Mesendoderm (in vitro differentiated cells): ENCODE measurements around the gene TCHH.

Source experiments
- DNase-seq: peaks from one replicate; pipeline ENCODE4 v3.0.0; 2013
- H2AK5ac ChIP-seq: 2 replicates; pipeline ENCODE4 v1.6.1; 2013; ENCODE audit warnings: low read length, inconsistent platforms
- H2BK120ac ChIP-seq: 2 replicates; pipeline ENCODE4 v1.6.1; 2013; ENCODE audit warnings: low read depth, mild to moderate bottlenecking, low read length, moderate library complexity, mixed read lengths
- H2BK15ac ChIP-seq: replicated peaks from 2 replicates; pipeline ENCODE4 v1.6.1; 2013; ENCODE audit warnings: low read depth, mild to moderate bottlenecking, moderate library complexity
- H2BK5ac ChIP-seq: 2 replicates; pipeline ENCODE4 v1.6.1; 2013; ENCODE audit warnings: low read length, inconsistent platforms
- H3K18ac ChIP-seq: 2 replicates; pipeline ENCODE4 v1.6.1; 2013; ENCODE audit warnings: mild to moderate bottlenecking, low read length, mixed read lengths
- H3K23ac ChIP-seq: one replicate; pipeline ENCODE4 v1.6.1; 2013; ENCODE audit warnings: low read length
- H3K27ac ChIP-seq: 2 replicates; pipeline ENCODE4 v1.5.1; 2013; ENCODE audit warnings: low read depth, mild to moderate bottlenecking, inconsistent platforms, low read length, moderate library complexity
- H3K27me3 ChIP-seq: 2 replicates; pipeline ENCODE4 v1.6.1; 2013; ENCODE audit warnings: low read length, control low read depth, mild to moderate bottlenecking, inconsistent platforms; ENCODE audit not compliant: insufficient read depth, poor library complexity
- H3K36me3 ChIP-seq: 2 replicates; pipeline ENCODE4 v1.6.1; 2013; ENCODE audit warnings: low read length, inconsistent platforms; ENCODE audit not compliant: control insufficient read depth, insufficient read depth
- H3K4ac ChIP-seq: one replicate; pipeline ENCODE4 v1.6.1; 2013; ENCODE audit warnings: low read depth, mild to moderate bottlenecking, low read length, moderate library complexity
- H3K4me1 ChIP-seq: 2 replicates; pipeline ENCODE4 v1.6.1; 2013; ENCODE audit warnings: low read depth, low read length, inconsistent platforms; ENCODE audit not compliant: control insufficient read depth
- H3K4me2 ChIP-seq: 2 replicates; pipeline ENCODE4 v1.6.1; 2013; ENCODE audit warnings: low read length
- H3K4me3 ChIP-seq: 2 replicates; pipeline ENCODE4 v1.5.1; 2013; ENCODE audit warnings: mild to moderate bottlenecking, low read length
- H3K56ac ChIP-seq: one replicate; pipeline ENCODE4 v1.6.1; 2013; ENCODE audit warnings: low read length
- H3K79me1 ChIP-seq: 2 replicates; pipeline ENCODE4 v1.6.1; 2013; ENCODE audit warnings: low read length, inconsistent platforms
- H3K79me2 ChIP-seq: 2 replicates; pipeline ENCODE4 v1.6.1; 2013; ENCODE audit warnings: mild to moderate bottlenecking, low read length; ENCODE audit not compliant: control insufficient read depth, insufficient read depth
- H3K9ac ChIP-seq: 2 replicates; pipeline ENCODE4 v1.6.1; 2013; ENCODE audit warnings: low read length, inconsistent platforms
- H4K5ac ChIP-seq: one replicate; pipeline ENCODE4 v1.6.1; 2013; ENCODE audit warnings: low read length
- H4K8ac ChIP-seq: one replicate; pipeline ENCODE4 v1.6.1; 2013; ENCODE audit warnings: low read depth, mild to moderate bottlenecking, control low read depth, low read length, moderate library complexity
- WGBS: extraction: QIAGEN DNeasy Blood & Tissue Kit; methylation state at CpG from one replicate; pipeline ENCODE4 v1.1.7; 2013; ENCODE audit warnings: low lambda C conversion rate, missing lambda C conversion rate; ENCODE audit not compliant: insufficient coverage; ENCODE audit errors: extremely low coverage; 5-methylcytosine and 5-hydroxymethylcytosine counted together

Gene TCHH

DNA sequence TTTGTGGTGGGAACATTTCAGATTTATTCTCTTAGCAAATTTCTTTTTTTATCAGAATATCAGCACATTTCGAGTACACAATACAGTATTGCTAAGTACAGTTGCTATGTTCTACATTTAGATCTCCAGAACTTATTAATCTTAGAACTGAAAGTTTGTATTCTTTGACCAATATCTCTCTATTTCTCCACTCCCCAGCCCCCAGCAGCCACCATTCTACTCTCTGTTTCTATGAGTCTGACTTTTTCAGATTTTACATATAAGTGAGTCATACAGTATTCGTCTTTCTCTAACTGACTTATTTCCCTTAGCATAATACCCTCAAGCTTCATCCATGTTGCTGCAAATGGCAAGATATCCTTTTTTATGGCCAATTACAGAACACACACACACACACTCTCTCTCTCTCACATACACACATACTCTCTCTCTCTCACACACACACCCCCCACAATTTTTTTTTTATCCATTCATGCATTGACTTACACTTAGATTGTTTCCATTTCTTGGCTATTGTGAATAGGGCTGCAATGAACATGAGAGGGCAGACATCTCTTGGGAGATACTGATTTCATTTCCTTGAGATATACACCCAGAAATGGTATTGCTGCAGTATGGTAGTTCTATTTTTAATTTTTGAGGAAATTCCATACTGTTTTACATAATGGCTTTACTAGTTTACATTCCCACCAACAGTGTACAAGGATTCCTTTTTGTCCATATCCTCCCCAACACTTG, 28.1 kb upstream of the TCHH start:
- no peak overlapping the region for H3K56ac ChIP-seq
- H3K18ac ChIP-seq = no peak overlapping the region
- H2BK120ac ChIP-seq = no peak overlapping the region
- no peak overlapping the region for H2AK5ac ChIP-seq
- no peak overlapping the region for H3K23ac ChIP-seq
- H3K4ac ChIP-seq = no peak overlapping the region
- no peaks in the 10 kb centered on the region for H3K79me1 ChIP-seq
- no CpG with 5 or more reads among the region's 2 CpGs for WGBS
- H3K4me1 ChIP-seq = no peaks in the 10 kb centered on the region
- no peak overlapping the region for H2BK15ac ChIP-seq
- no peak overlapping the region for H2BK5ac ChIP-seq
- H3K79me2 ChIP-seq = no peaks in the 10 kb centered on the region
- no peak overlapping the region for H3K9ac ChIP-seq
- no peak overlapping the region for H3K27ac ChIP-seq
- no peak overlapping the region for H3K4me3 ChIP-seq
- no peak overlapping the region for H4K5ac ChIP-seq
- H3K36me3 ChIP-seq = no peaks in the 10 kb centered on the region
- no peak overlapping the region for H3K4me2 ChIP-seq
- no peak for DNase-seq
- H3K27me3 ChIP-seq = no peaks in the 10 kb centered on the region
- no peak overlapping the region for H4K8ac ChIP-seq

DNA sequence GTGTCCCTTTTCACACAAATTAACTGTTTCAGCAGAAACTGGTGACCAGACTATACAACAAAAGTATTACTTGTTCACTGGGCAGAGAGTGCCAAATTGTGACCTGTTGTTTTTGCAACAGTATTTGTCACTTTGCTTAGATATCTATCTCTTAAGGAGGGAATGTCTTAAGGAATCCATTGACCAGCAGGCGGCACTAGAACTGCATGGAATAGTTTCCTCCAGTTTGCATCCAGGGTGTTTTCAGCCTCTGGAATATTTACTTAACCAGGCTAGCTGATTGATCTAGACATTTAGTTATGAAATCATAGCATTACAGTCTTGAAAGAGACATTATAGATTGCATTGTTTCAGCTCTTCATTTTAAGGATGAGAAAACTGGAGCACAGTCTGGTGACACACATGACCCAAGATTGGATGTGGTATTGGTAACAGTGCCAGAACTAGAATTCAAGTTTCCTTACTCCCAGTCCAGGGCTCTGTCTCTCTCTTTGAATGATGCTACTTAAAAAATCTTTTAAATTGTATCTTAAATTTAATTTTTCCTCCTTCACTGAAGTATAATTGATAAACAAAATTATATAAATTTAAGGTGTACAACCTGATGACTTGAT, 26.8 kb upstream of the TCHH start:
- no peaks in the 10 kb centered on the region for H3K79me2 ChIP-seq
- H3K4me1 ChIP-seq = no peaks in the 10 kb centered on the region
- H3K4me3 ChIP-seq = no peak overlapping the region
- no peak overlapping the region for H2AK5ac ChIP-seq
- no peaks in the 10 kb centered on the region for H3K27me3 ChIP-seq
- H3K4me2 ChIP-seq = no peak overlapping the region
- no peaks in the 10 kb centered on the region for H3K79me1 ChIP-seq
- no peak overlapping the region for H3K4ac ChIP-seq
- no peak overlapping the region for H2BK15ac ChIP-seq
- H4K5ac ChIP-seq = no peak overlapping the region
- no peak overlapping the region for H3K23ac ChIP-seq
- H2BK5ac ChIP-seq = no peak overlapping the region
- no peak overlapping the region for H4K8ac ChIP-seq
- DNase-seq = peak; percentile 52
- H3K36me3 ChIP-seq = no peaks in the 10 kb centered on the region
- H3K56ac ChIP-seq = no peak overlapping the region
- H2BK120ac ChIP-seq = no peak overlapping the region
- WGBS = no CpG with 5 or more reads among the region's 1 CpG
- H3K18ac ChIP-seq = no peak overlapping the region
- no peak overlapping the region for H3K27ac ChIP-seq
- no peak overlapping the region for H3K9ac ChIP-seq

DNA sequence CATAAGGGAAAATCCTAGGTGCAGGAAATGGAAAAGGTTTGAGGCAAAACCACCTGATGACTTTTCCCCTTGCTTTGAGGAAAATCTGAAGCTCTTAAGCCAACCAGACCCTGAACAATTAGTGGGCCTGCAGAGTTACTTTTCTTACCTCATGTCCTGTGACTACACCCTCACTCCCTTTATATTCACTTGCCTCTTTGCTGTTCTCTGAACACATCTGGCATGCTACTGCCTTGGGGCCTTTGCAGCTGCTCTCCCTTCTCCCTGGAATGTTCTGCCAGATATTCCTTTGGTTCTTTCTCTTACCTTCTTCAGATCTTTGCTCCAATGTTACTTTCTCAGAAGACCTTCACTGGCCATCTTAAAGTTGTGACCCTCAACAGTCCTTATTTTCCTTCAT, 22.0 kb upstream of the TCHH start:
- H3K56ac ChIP-seq = no peak overlapping the region
- no peaks in the 10 kb centered on the region for H3K79me1 ChIP-seq
- H2BK120ac ChIP-seq = no peak overlapping the region
- H3K27ac ChIP-seq = no peak overlapping the region
- no peak overlapping the region for H4K8ac ChIP-seq
- no peaks in the 10 kb centered on the region for H3K36me3 ChIP-seq
- H3K9ac ChIP-seq = no peak overlapping the region
- no peak overlapping the region for H3K4me2 ChIP-seq
- H2BK5ac ChIP-seq = no peak overlapping the region
- no peak overlapping the region for H3K18ac ChIP-seq
- DNase-seq = no peak
- H3K4me1 ChIP-seq = no peaks in the 10 kb centered on the region
- H3K23ac ChIP-seq = no peak overlapping the region
- no peak overlapping the region for H2BK15ac ChIP-seq
- no peak overlapping the region for H3K4me3 ChIP-seq
- no peak overlapping the region for H2AK5ac ChIP-seq
- H3K27me3 ChIP-seq = no peaks in the 10 kb centered on the region
- no peak overlapping the region for H4K5ac ChIP-seq
- H3K4ac ChIP-seq = no peak overlapping the region
- H3K79me2 ChIP-seq = no peaks in the 10 kb centered on the region

DNA sequence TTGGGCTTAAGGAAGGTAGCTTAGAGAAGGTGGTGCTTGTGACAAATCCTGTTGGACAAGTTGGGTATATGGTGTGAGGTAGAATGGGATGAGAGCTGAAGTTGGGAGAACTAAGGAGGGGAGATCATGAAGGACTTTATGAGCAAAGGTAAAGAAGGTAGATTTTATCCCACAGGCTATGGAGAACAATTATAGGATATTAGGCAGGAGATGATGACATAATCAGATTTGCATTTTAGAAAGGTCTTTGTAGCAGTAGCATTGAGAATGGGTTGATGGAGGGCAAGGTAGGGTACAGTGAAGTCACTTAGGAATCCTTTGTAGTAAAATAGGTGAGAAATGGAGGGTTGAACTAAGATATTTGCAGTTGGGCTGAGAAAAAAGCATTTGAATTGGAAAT, 14.9 kb upstream of the TCHH start:
- Histone ChIP-seq H3K79me2 (no peaks in the 10 kb centered on the region), H3K56ac (no peak overlapping the region), H3K4ac (no peak overlapping the region), H3K4me2 (no peak overlapping the region), H3K4me1 (no peaks in the 10 kb centered on the region), H3K79me1 (no peaks in the 10 kb centered on the region), H4K8ac (no peak overlapping the region), H2AK5ac (no peak overlapping the region), H3K9ac (no peak overlapping the region), H2BK120ac (no peak overlapping the region), H3K23ac (no peak overlapping the region), H4K5ac (no peak overlapping the region), H3K4me3 (no peak overlapping the region), H2BK15ac (no peak overlapping the region), H3K27me3 (no peaks in the 10 kb centered on the region), H2BK5ac (no peak overlapping the region), H3K36me3 (no peaks in the 10 kb centered on the region), H3K27ac (no peak overlapping the region), H3K18ac (no peak overlapping the region)
- no peak for DNase-seq

DNA sequence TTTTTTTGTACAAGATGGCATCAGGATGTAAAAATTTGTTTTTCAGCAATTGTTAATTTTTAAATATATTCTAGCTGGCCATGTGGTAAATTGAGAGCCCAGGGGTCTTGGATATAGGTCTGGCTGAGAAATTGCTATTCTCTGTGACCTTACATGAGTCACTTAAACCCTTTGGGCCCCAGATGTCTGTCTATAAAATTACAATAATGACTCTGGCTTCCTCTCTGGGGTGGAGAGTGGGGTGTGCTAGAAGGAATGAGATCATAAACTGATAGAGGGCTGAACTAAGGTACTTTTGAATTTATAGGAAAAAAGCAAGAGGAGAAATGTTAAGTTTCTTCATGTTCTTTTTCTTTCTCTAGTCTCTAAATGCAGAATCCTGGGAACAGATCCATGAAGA, 12.4 kb upstream of the TCHH start:
- Histone ChIP-seq H4K5ac (no peak overlapping the region), H3K36me3 (no peaks in the 10 kb centered on the region), H3K9ac (no peak overlapping the region), H3K4me1 (no peaks in the 10 kb centered on the region), H3K4me3 (no peak overlapping the region), H3K4ac (no peak overlapping the region), H3K79me2 (no peaks in the 10 kb centered on the region), H3K18ac (no peak overlapping the region), H4K8ac (no peak overlapping the region), H2BK5ac (no peak overlapping the region), H3K79me1 (no peaks in the 10 kb centered on the region), H3K23ac (no peak overlapping the region), H3K27ac (no peak overlapping the region), H2BK15ac (no peak overlapping the region), H3K4me2 (no peak overlapping the region), H2AK5ac (no peak overlapping the region), H3K27me3 (no peaks in the 10 kb centered on the region), H3K56ac (no peak overlapping the region), H2BK120ac (no peak overlapping the region)
- no peak for DNase-seq

DNA sequence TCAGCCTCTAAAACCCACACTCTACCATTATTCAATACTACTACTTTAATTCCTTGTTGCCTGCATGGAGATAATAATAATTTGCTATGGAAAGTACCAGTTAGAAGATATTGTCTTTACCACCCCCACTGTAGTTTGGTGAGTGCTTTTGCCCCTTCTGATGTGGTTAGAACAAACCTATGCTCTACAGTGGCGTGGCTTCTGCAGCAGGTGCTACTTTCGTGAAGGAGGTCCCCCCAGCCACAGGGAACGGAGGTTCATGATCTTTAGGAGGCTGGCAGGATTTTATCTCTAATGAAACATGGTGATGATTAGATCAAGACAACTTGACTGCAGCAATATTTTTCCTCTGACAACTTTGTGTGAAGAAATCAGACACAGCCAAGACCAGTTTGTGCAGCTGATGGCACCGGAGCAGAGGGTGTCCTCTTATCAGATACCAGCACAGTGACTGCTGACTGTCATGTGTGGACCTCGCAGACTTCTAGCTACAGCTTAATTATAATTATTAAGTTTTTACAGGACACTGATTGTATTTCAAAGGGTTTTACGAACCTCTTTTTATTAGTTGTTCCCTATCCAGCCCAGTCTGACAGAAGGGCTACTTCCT, 10.7 kb upstream of the TCHH start:
- no peaks in the 10 kb centered on the region for H3K79me1 ChIP-seq
- H2AK5ac ChIP-seq = no peak overlapping the region
- no peaks in the 10 kb centered on the region for H3K36me3 ChIP-seq
- no peak overlapping the region for H3K4ac ChIP-seq
- H3K23ac ChIP-seq = no peak overlapping the region
- H3K4me1 ChIP-seq = no peaks in the 10 kb centered on the region
- H2BK120ac ChIP-seq = no peak overlapping the region
- H3K18ac ChIP-seq = no peak overlapping the region
- WGBS = no CpG with 5 or more reads among the region's 6 CpGs
- no peak overlapping the region for H2BK5ac ChIP-seq
- H3K27ac ChIP-seq = no peak overlapping the region
- H3K4me3 ChIP-seq = no peak overlapping the region
- no peak overlapping the region for H3K9ac ChIP-seq
- no peak overlapping the region for H2BK15ac ChIP-seq
- no peak for DNase-seq
- H3K56ac ChIP-seq = no peak overlapping the region
- no peaks in the 10 kb centered on the region for H3K27me3 ChIP-seq
- H4K8ac ChIP-seq = no peak overlapping the region
- H3K4me2 ChIP-seq = no peak overlapping the region
- no peaks in the 10 kb centered on the region for H3K79me2 ChIP-seq
- H4K5ac ChIP-seq = no peak overlapping the region
